ENCODE results near the gene COIL. TPM values are rescaled to one million over a fixed set of nuclear protein-coding genes. Genes with fewer than 3 reads are reported as not detected.

The COIL gene
- total and polyA plus RNA-seq, 2 donors (not counting 1 experiment from before 2014, with no cell fraction given), result 3.7 to 19.8 TPM

GRCh38 chr17:56928586-56928985 is 32.3 kb downstream of the COIL start:
- H3K27ac ChIP-seq (ENCODE audit: low read length in 2 of 2), result no peak overlapping the region
- WGBS (ENCODE audit: insufficient coverage), result 60% methylated on average over 1 of the region's 2 CpGs
- H3K4me1 ChIP-seq (ENCODE audit: control insufficient read depth in 2 of 2, insufficient read depth in 2 of 2, low read length in 2 of 2), result no peaks in the 10 kb centered on the region
- ATAC-seq (ENCODE audit: low read depth), result no peak
- ChIA-PET POLR2A (no interaction called here), CTCF (interaction anchor here (1.4 kb wide), 1 partner anchor 108 kb away, joined by 3 read pairs; no protein-coding TSS in a partner anchor)
- Mint-ChIP-seq H3K4me3 (no peak overlapping the region), H3K4me1 (no peaks in the 10 kb centered on the region), H3K9me3 (ENCODE audit: insufficient read depth) (peaks cover 4% of the 10 kb centered on the region), H3K27me3 (no peaks in the 10 kb centered on the region), H3K27ac (no peak overlapping the region)
- intact Hi-C loops (cut with micrococcal nuclease), result no loop called here
- no peak overlapping the region for H2AFZ ChIP-seq (ENCODE audit: insufficient read depth, low read depth, low read length, poor library complexity, severe bottlenecking)
- no peak overlapping the region for H3K4me2 ChIP-seq (replicated peaks; ENCODE audit: low read depth, low read length, poor library complexity, severe bottlenecking)
- no peak for TF ChIP-seq CTCF (IDR thresholded peaks at IDR 0.05)
- TF ChIP-seq EZH2 (IDR thresholded peaks at IDR 0.05; ENCODE audit: borderline replicate concordance, insufficient read depth, low read depth, low read length, poor library complexity, severe bottlenecking), result no peak
- DNase-seq, result no peak
- H3K27me3 ChIP-seq (replicated peaks in 1 of 4; ENCODE audit: control extremely low read depth in 1 of 4, control insufficient read depth in 3 of 4, insufficient read depth in 4 of 4, low read length in 3 of 4), result no peaks in the 10 kb centered on the region
- H3K9ac ChIP-seq (ENCODE audit: low read length), result no peak overlapping the region
- no peaks in the 10 kb centered on the region for H3K36me3 ChIP-seq (replicated peaks in 1 of 2; ENCODE audit: control extremely low read depth in 1 of 2, control insufficient read depth in 1 of 2, extremely low read depth in 1 of 2, insufficient read depth in 2 of 2, low read length in 1 of 2)
- H3K4me3 ChIP-seq (ENCODE audit: control extremely low read depth in 1 of 5, extremely low read depth in 1 of 5, insufficient read depth in 1 of 5, low read depth in 2 of 5, low read length in 4 of 5), result no peak overlapping the region
- H3K9me3 ChIP-seq (ENCODE audit: control extremely low read depth in 1 of 3, control insufficient read depth in 2 of 3, insufficient read depth in 1 of 3, low read length in 2 of 3), result peaks cover 0 to 11% (median 10%) of the 10 kb centered on the region in 3 donors
- no peaks in the 10 kb centered on the region for H4K20me1 ChIP-seq (ENCODE audit: control insufficient read depth, insufficient read depth, low read length, poor library complexity, severe bottlenecking)
- no peaks in the 10 kb centered on the region for H3K79me2 ChIP-seq (ENCODE audit: control insufficient read depth, insufficient read depth, low read length)

DNA sequence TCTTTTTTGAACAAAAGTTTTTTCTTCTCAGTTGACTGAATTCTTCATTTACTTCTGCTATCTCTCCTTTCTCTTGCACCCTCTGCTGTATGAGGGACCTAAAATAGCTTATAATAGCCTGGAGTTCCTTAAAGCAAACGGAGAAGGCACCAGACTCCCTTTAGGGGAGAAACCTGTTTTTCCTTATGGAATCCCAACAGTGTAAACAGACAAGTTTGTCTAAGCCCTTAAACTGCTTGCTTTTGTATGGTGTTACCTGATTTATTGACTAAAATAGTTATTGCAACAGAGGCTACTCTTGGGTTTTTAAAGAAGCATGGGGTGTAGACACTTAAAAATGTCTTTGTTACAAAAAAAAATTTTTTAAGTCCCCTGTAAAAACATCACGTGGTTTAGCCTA is 34.1 kb downstream of the COIL start:
- no peaks in the 10 kb centered on the region for H3K27me3 ChIP-seq (replicated peaks in 1 of 4; ENCODE audit: control extremely low read depth in 1 of 4, control insufficient read depth in 3 of 4, insufficient read depth in 4 of 4, low read length in 3 of 4)
- no peaks in the 10 kb centered on the region for H4K20me1 ChIP-seq (ENCODE audit: control insufficient read depth, insufficient read depth, low read length, poor library complexity, severe bottlenecking)
- H3K27ac ChIP-seq (ENCODE audit: low read length in 2 of 2), result no peak overlapping the region
- CTCF ChIA-PET, result interaction anchor here (0.6 to 1.3 kb wide), 4 partner anchors 9 to 142 kb away, joined by 3 to 4 read pairs (median 3); no protein-coding TSS in a partner anchor
- Mint-ChIP-seq H3K27ac (no peak overlapping the region), H3K4me3 (no peak overlapping the region), H3K27me3 (no peaks in the 10 kb centered on the region), H3K4me1 (no peaks in the 10 kb centered on the region), H3K9me3 (ENCODE audit: insufficient read depth) (peaks cover 4% of the 10 kb centered on the region)
- no peak for ATAC-seq (ENCODE audit: low read depth)
- peaks cover 0 to 10% (median 6%) of the 10 kb centered on the region in 3 donors for H3K9me3 ChIP-seq (ENCODE audit: control extremely low read depth in 1 of 3, control insufficient read depth in 2 of 3, insufficient read depth in 1 of 3, low read length in 2 of 3)
- DNase-seq, result no peak
- intact Hi-C loops (cut with micrococcal nuclease), result no loop called here
- TF ChIP-seq CTCF (IDR thresholded peaks at IDR 0.05) (no peak), EZH2 (IDR thresholded peaks at IDR 0.05; ENCODE audit: borderline replicate concordance, insufficient read depth, low read depth, low read length, poor library complexity, severe bottlenecking) (no peak)
- 73% methylated on average over 2 of the region's 2 CpGs for WGBS (ENCODE audit: insufficient coverage)
- no peaks in the 10 kb centered on the region for H3K79me2 ChIP-seq (ENCODE audit: control insufficient read depth, insufficient read depth, low read length)
- H3K9ac ChIP-seq (ENCODE audit: low read length), result no peak overlapping the region
- H3K4me3 ChIP-seq (ENCODE audit: control extremely low read depth in 1 of 5, extremely low read depth in 1 of 5, insufficient read depth in 1 of 5, low read depth in 2 of 5, low read length in 4 of 5), result no peak overlapping the region
- no peak overlapping the region for H2AFZ ChIP-seq (ENCODE audit: insufficient read depth, low read depth, low read length, poor library complexity, severe bottlenecking)
- no peaks in the 10 kb centered on the region for H3K4me1 ChIP-seq (ENCODE audit: control insufficient read depth in 2 of 2, insufficient read depth in 2 of 2, low read length in 2 of 2)
- no peak overlapping the region for H3K4me2 ChIP-seq (replicated peaks; ENCODE audit: low read depth, low read length, poor library complexity, severe bottlenecking)
- H3K36me3 ChIP-seq (replicated peaks in 1 of 2; ENCODE audit: control extremely low read depth in 1 of 2, control insufficient read depth in 1 of 2, extremely low read depth in 1 of 2, insufficient read depth in 2 of 2, low read length in 1 of 2), result no peaks in the 10 kb centered on the region
- POLR2A ChIA-PET, result no interaction called here

Data from B cell (primary cell).